ENCODE measurements around the gene CDC14B. TPM values are rescaled to one million over a fixed set of nuclear protein-coding genes. Genes with fewer than 3 reads are reported as not detected.

CDC14B gene
- total and polyA plus RNA-seq, 2 experiments from 2014 or later: 48.5 to 49.4 TPM

DNA sequence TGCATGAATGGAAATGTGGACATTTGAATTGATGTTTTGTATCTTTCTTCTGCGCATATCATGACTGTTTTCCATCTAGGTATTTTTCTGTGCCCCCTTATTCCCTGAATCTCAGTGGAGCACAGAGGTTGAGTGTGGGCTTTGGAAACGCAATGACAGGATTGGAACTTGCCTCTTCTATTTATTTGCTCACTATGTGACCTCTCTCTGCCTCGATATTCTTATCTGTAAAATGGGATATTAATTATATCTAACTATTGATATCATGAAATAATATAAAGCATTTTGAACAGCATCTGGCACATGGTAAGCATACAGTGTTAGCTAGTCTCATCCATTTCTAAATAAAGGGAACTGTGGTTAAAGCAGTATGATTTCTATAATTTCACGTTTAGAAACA is 143.6 kb downstream of the CDC14B start:
- no peak for DNase-seq (ENCODE audit: low read depth in 1 of 2, low spot score in 1 of 2)
- Histone ChIP-seq H3K27me3 (no peaks in the 10 kb centered on the region), H3K4me1 (ENCODE audit: low read depth) (peaks cover 10% of the 10 kb centered on the region), H3K36me3 (peaks cover 21% of the 10 kb centered on the region), H3K27ac (peak overlapping the region; percentile 83), H3K9me3 (ENCODE audit: low read depth) (no peaks in the 10 kb centered on the region), H3K4me3 (no peak overlapping the region)
- TF ChIP-seq, protein P1, sequence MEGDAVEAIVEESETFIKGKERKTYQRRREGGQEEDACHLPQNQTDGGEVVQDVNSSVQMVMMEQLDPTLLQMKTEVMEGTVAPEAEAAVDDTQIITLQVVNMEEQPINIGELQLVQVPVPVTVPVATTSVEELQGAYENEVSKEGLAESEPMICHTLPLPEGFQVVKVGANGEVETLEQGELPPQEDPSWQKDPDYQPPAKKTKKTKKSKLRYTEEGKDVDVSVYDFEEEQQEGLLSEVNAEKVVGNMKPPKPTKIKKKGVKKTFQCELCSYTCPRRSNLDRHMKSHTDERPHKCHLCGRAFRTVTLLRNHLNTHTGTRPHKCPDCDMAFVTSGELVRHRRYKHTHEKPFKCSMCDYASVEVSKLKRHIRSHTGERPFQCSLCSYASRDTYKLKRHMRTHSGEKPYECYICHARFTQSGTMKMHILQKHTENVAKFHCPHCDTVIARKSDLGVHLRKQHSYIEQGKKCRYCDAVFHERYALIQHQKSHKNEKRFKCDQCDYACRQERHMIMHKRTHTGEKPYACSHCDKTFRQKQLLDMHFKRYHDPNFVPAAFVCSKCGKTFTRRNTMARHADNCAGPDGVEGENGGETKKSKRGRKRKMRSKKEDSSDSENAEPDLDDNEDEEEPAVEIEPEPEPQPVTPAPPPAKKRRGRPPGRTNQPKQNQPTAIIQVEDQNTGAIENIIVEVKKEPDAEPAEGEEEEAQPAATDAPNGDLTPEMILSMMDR (IDR thresholded peaks at IDR 0.05; ENCODE audit: low read depth, low read length): no peak

DNA sequence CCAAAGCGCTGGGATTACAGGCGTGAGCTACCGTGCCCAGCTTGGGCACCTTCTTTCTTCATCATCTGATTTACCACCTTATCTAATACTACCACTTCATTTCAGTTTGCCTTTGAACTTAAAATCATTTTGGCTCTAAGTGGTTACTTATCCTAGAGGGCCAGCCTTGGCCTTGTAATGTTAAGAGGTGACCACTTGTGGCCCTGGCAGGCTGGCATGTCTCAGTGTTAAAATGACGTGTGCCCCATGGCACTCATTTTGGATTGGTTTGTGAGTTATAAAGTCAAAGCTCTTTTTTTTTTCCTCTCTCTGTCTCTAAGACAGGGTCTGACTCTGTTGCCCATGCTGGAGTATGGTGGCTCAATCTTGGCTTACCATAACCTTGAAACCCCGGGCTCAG is 151.9 kb downstream of the CDC14B start:
- Histone ChIP-seq H3K9me3 (ENCODE audit: low read depth) (no peaks in the 10 kb centered on the region), H3K27ac (no peak overlapping the region), H3K27me3 (no peaks in the 10 kb centered on the region), H3K36me3 (peaks cover 37% of the 10 kb centered on the region), H3K4me3 (no peak overlapping the region), H3K4me1 (ENCODE audit: low read depth) (peaks cover 5% of the 10 kb centered on the region)
- TF ChIP-seq, protein P1 (IDR thresholded peaks at IDR 0.05; ENCODE audit: low read depth, low read length): no peak
- DNase-seq (ENCODE audit: low read depth in 1 of 2, low spot score in 1 of 2): no peak

GRCh38 chr9:96464426-96464825 is 155.2 kb downstream of the CDC14B start:
- Histone ChIP-seq H3K27ac (peak overlapping the region; percentile 84), H3K36me3 (peaks cover 36% of the 10 kb centered on the region), H3K4me1 (ENCODE audit: low read depth) (peaks cover 5% of the 10 kb centered on the region), H3K27me3 (no peaks in the 10 kb centered on the region), H3K9me3 (ENCODE audit: low read depth) (no peaks in the 10 kb centered on the region), H3K4me3 (no peak overlapping the region)
- TF ChIP-seq, protein P1 (IDR thresholded peaks at IDR 0.05; ENCODE audit: low read depth, low read length): no peak
- DNase-seq (ENCODE audit: low read depth in 1 of 2, low spot score in 1 of 2): no peak

DNA sequence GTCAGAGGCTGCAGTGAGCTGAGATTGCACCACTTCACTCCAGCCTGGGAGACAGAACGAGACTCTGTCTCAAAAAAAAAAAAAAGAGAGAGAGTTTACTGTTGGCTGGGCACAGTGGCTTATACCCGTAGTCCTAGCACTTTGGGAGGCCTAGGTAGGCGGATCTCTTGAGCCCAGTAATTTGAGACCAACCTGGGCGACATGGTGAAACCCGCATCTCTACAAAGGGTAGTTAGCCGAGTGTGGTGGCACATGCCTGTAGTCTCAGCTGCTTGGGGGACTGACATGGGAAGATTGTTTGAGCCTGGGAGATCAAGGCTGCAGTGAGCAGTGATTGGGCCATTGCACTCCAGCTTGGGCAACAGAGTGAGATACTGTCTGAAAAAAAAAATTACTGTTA is 157.1 kb downstream of the CDC14B start:
- peaks cover 5% of the 10 kb centered on the region for H3K4me1 ChIP-seq (ENCODE audit: low read depth)
- TF ChIP-seq, protein P1 (IDR thresholded peaks at IDR 0.05; ENCODE audit: low read depth, low read length): no peak
- peaks cover 35% of the 10 kb centered on the region for H3K36me3 ChIP-seq
- no peak overlapping the region for H3K4me3 ChIP-seq
- DNase-seq (ENCODE audit: low read depth in 1 of 2, low spot score in 1 of 2): no peak
- H3K27ac ChIP-seq: peak overlapping the region; percentile 84
- H3K9me3 ChIP-seq (ENCODE audit: low read depth): no peaks in the 10 kb centered on the region
- no peaks in the 10 kb centered on the region for H3K27me3 ChIP-seq

DNA sequence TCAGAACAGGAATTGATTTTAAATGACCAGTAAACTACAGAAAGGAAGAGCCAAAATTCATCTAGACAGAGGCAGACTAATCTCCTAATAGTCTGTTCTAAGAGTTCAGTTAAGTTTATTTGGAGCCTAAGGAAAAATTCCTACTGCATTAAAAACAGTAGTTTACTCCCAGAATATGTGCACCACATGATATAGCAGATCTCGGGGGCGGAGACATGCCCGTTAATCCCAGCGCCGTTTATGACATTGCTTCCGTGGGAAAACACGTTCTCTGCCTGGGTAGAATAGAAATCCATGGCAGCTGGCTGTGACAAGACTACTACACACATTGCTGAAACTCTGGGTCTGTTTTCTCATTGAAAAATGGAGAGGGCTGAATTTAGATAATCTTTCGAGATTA is 158.3 kb downstream of the CDC14B start:
- Histone ChIP-seq H3K4me3 (no peak overlapping the region), H3K4me1 (ENCODE audit: low read depth) (peaks cover 5% of the 10 kb centered on the region), H3K36me3 (peaks cover 34% of the 10 kb centered on the region), H3K27ac (no peak overlapping the region), H3K9me3 (ENCODE audit: low read depth) (no peaks in the 10 kb centered on the region), H3K27me3 (no peaks in the 10 kb centered on the region)
- no peak for DNase-seq (ENCODE audit: low read depth in 1 of 2, low spot score in 1 of 2)
- TF ChIP-seq, protein P1 (IDR thresholded peaks at IDR 0.05; ENCODE audit: low read depth, low read length): no peak

DNA sequence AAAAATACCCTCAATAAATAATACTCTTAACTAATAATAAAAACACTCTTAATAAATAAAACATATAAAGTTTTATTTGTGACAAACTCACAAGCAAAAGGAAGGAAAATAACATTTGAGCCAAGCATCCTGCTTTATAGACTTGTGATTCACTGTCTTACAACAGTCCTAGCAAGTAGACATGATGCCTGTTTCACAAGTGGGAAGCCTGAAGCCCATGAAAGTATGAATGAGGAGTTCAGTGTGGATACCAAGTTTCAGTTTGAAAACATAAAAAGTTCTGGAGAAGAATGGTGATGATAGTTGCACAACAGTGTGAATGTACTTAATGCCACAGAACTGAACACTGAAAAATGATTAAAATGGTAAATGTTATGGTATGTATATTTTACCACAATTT is 158.8 kb downstream of the CDC14B start:
- TF ChIP-seq, protein P1 (IDR thresholded peaks at IDR 0.05; ENCODE audit: low read depth, low read length): no peak
- Histone ChIP-seq H3K27me3 (no peaks in the 10 kb centered on the region), H3K36me3 (peaks cover 29% of the 10 kb centered on the region), H3K27ac (no peak overlapping the region), H3K4me1 (ENCODE audit: low read depth) (peaks cover 5% of the 10 kb centered on the region), H3K4me3 (no peak overlapping the region), H3K9me3 (ENCODE audit: low read depth) (no peaks in the 10 kb centered on the region)
- peak in 1 of 2 donors; percentile 67 for DNase-seq (ENCODE audit: low read depth in 1 of 2, low spot score in 1 of 2)
